Measurements from ENCODE around the gene C1orf87.

C1orf87 gene, protein sequence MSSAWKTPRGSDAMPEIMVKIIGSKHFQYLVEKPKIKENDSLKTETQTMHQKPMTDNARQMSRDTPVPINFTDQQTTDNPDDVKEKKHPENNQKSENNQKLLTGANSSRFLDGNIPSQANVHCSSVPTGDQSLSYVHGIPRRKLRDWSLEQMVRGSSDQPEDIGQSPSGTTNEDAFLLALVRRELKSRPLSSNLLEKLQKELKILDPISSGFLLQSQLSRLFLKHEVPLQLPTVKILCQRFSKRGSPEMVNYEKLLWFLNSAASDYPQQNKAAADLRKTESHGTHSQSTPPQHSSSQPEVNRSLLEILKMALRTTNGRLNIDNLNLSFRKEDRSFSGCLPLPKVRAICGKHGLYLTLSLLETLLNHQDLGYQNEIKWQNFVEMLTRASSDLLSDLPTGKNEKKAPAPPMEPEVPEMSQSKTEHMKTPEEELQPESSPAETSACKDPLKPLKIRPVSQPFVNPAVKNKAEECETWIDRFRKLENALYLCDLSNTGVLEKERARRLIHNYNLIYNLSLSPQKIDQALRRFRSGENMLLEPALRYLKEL

GRCh38 chr1:60073605-60074278, at the start of gene C1orf87:
TSS of gene C1orf87 (minus strand) at chr1:60073770. CDS start at chr1:60072643, 1,127 bp downstream.
- no peak for DNase-seq (ENCODE audit: low read depth)

DNA sequence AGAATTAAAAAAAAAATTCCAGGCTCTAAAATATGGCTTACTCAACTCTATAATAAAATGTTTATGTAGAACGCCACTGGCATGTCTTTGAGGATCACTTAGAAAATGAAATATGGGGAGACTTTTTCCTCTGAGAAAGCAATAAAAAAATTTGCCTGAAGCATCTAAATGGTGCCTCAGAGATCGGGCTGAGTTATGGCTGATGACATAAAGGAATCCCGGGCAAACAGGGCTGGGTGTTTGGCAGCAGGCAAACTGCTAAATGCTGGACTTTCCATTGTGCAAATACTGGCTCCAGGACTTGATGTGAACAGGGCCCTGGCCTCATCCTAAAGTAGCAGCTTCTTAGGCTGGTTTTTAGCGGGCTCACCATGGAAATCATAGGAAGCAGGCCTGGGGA, 44.5 kb upstream of the C1orf87 start:
- DNase-seq (ENCODE audit: low read depth) = peak; percentile 78

- DNase-seq (ENCODE audit: low read depth) = no peak
Observed at GRCh38 chr1:60114745-60115318, 41.3 kb upstream of the C1orf87 start.

- DNase-seq (ENCODE audit: low read depth) = no peak
Observed at GRCh38 chr1:60113596-60113995, 40.0 kb upstream of the C1orf87 start.

GRCh38 chr1:60113028-60113427, 39.5 kb upstream of the C1orf87 start:
- no peak for DNase-seq (ENCODE audit: low read depth)

- DNase-seq (ENCODE audit: low read depth) = no peak
Observed at GRCh38 chr1:60111716-60112115, 38.1 kb upstream of the C1orf87 start.

- DNase-seq (ENCODE audit: low read depth) = no peak
Observed at GRCh38 chr1:60111118-60111517, 37.5 kb upstream of the C1orf87 start.

- no peak for DNase-seq (ENCODE audit: low read depth)
Observed at GRCh38 chr1:60108196-60108595, 34.6 kb upstream of the C1orf87 start.

- DNase-seq (ENCODE audit: low read depth) = no peak
Observed at GRCh38 chr1:60103186-60103585, 29.6 kb upstream of the C1orf87 start.

GRCh38 chr1:60102267-60103061, 28.9 kb upstream of the C1orf87 start:
- peak; percentile 16 for DNase-seq (ENCODE audit: low read depth)

DNA sequence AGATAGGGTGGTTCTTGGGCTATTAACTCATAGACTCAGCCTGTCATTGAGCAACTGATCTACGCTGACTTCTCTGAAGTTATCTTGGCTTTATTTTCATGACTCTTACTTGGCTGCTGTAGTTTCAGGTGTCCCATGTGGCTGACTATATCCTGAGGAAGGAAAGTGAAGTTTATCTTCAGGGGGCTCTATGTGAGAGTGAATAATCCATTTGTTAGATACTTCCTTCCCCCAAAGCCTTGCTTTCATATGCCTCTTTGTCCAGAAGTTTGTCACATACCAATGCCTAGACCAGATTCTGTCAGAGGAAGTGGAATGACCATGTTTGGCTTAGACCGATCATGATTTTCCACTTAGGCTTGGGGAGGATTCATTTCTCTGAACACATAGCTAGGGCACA, 27.9 kb upstream of the C1orf87 start:
- DNase-seq (ENCODE audit: low read depth) = no peak

DNA sequence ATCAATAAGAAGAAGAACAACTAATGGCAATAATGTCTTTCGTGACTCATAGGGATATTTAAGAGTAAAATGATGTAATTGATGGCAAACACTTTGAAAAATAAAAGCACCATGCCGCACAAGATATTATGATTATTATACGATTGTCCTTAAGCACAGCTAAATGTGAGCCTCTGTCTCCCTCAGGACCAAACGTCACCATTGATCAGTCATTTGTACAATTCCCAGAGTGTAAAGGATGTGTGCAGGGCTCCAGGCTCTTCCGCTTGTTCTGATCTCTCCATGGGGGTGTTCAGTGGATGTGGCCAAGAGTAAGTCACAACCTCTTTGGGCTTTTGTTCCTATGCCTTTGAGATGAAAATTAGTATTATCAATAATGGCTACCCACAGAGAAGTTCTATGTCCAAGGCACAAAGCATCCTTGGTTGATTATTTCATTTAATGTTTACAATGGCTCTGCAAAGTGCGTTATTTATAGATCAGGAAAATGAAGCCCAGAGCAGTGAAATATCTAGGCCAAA, 17.7 kb upstream of the C1orf87 start:
- DNase-seq (ENCODE audit: low read depth) = no peak

DNA sequence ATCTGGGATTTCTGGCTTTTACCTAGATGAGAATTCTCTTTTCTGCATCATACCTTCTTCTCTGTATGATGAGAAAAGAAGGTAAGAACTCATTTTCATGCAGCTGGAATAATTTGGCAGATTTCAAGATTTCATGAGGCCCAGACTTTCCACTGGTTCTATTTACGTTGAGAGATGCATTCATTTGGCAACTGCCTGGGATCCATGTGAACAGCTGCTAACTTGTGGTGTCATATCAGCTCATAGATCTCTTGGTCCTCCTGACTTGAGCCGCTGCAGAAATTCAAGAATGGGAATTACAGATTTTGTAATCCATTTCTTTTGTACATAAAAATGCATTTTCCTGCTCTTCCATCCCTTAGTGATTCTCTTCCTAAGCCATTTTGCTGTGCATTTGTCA, 17.1 kb upstream of the C1orf87 start:
- no peak for DNase-seq (ENCODE audit: low read depth)

- no peak for DNase-seq (ENCODE audit: low read depth)
Observed at GRCh38 chr1:60088620-60089155, 15.1 kb upstream of the C1orf87 start.

- no peak for DNase-seq (ENCODE audit: low read depth)
Observed at GRCh38 chr1:60087681-60088080, 14.1 kb upstream of the C1orf87 start.

GRCh38 chr1:60078182-60078581, 4.6 kb upstream of the C1orf87 start:
- DNase-seq (ENCODE audit: low read depth) = peak; percentile 56

- peak; percentile 8 for DNase-seq (ENCODE audit: low read depth)
Observed at GRCh38 chr1:60071296-60071695, 2.3 kb downstream of the C1orf87 start.

- no peak for DNase-seq (ENCODE audit: low read depth)
Observed at GRCh38 chr1:60069691-60070090, 3.9 kb downstream of the C1orf87 start.

DNA sequence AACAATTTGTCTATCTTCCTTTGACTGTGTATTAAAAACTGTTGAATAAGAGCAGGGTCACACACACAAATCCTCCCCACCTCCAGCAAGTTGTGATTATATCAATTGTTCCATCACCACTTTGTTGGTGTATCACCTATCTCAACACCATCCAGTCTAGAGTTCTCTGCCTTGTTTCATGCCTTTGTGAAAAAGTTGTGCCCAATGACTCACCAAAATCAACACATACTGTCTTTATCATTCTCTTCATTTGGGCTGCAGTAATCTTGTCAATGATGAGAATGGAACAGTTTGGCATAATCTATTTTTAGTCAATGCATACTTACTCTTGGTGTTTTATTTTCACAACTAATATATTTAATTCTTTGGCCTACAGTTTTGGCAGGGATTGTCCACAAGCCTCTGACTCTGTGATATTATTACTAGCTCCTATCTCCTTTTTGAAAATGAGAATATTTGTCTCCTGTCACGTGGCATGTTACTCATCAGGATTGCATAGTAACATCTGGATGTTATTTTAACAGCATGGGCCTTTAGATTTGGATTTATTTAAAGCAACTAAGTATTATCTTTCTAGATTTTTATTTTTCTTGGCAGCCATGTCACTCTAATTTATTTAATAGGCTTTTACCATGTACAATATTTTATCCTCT, 5.1 kb downstream of the C1orf87 start:
- DNase-seq (ENCODE audit: low read depth) = peak; percentile 79

DNA sequence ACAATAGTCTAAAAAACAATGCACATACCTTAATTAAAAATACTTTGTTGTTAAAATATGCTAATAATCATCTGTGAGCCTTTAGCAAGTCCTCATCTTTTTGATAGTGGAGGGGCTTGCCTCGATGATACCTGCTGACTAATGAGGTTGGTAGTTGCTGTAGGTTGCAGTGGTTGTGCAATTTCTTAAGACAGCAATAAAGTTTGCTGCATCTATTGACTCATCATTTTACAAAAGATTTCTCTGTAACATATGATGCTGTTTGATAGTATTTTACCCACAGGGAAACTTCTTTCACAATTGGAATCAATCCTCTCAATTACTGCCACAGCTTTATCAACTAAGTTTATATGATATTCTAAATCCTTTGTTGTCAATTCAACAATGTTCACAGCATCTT, 7.6 kb downstream of the C1orf87 start:
- DNase-seq (ENCODE audit: low read depth) = peak; percentile 51

DNA sequence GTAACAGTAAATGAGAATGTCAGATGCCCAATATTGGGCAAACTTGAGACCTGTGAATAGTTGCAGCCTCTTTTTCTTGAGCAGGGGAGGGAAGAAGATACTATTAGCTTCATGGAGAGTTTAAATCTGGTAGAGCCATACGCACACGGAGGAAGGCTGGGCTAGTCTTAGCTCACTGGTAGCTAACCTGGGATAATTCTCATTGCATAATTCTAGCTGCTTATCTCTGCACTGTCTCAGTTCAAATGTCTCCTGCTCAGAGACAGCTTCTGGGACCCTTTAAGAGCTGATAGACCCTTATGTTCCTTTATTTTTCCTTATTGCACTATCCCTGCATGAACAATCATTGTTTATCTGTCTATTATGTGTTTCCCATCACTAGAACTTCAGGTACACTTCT, 8.4 kb downstream of the C1orf87 start:
- DNase-seq (ENCODE audit: low read depth) = no peak
